ENCODE results near the gene HSPA14.
A peak's percentile ranks its signal among the peaks of the same experiment; 100 is the strongest.
"Not testable (repeated sequence)": the region's sequence is repeated elsewhere in the genome, so short reads cannot be mapped to it uniquely, and the experiment has no call there.

The HSPA14 gene, protein sequence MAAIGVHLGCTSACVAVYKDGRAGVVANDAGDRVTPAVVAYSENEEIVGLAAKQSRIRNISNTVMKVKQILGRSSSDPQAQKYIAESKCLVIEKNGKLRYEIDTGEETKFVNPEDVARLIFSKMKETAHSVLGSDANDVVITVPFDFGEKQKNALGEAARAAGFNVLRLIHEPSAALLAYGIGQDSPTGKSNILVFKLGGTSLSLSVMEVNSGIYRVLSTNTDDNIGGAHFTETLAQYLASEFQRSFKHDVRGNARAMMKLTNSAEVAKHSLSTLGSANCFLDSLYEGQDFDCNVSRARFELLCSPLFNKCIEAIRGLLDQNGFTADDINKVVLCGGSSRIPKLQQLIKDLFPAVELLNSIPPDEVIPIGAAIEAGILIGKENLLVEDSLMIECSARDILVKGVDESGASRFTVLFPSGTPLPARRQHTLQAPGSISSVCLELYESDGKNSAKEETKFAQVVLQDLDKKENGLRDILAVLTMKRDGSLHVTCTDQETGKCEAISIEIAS

DNA sequence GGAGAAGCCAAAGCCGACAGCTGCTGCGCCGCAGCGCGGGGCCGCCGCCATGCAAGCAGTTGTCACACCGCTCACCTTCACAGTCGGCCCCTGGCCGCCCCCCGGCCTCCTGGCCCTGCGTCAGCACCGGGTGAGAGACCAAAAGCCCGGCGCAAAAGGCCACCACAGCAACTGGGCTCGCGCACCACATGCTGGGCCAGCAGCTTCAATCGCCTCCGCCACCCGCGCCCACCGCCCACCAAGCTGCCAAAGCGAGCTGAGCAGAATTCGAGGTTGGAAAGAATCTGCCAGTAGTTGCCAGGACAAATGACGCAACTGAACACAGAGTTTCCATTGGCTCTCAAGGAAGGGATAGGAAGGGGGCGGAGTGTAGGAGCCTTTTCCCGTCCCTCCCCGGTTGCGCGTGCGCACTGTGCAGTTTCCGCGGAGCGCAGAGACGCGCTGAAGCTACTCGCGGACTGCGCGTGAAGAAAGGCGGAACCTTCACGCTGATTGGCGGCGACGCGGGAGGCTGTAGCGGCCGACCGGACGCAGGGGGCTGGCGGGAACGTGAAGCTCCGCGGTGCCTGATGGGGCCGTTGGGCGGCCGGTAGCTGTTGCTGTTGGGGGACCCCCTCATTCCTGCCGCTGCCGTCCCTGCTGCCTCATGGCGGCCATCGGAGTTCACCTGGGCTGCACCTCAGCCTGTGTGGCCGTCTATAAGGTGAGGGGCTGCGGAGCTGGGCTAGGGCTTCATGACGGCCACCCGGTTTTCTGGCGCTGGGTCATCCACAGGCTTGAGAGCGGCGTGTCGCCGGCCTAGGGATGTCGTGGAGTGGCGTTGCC is at the start of gene HSPA14, which contains the start of the genes CDNF and MSANTD7:
Gene HSPA14, plus strand, starts transcription at position 550 of the 825 bp plus-strand sequence. Its CDS starts 97 bp downstream, at position 647.
Gene CDNF, minus strand, starts transcription at position 281 of the 825 bp plus-strand sequence. Its CDS starts 91 bp downstream, at position 190.
Gene MSANTD7, plus strand, starts transcription at position 550 of the 825 bp plus-strand sequence. CDS start 3,979 bp downstream, outside the sequence.
- peak within 1 kb of the TSS; percentile 90 for H3K9ac ChIP-seq (ENCODE audit: low read depth, low read length)

DNA sequence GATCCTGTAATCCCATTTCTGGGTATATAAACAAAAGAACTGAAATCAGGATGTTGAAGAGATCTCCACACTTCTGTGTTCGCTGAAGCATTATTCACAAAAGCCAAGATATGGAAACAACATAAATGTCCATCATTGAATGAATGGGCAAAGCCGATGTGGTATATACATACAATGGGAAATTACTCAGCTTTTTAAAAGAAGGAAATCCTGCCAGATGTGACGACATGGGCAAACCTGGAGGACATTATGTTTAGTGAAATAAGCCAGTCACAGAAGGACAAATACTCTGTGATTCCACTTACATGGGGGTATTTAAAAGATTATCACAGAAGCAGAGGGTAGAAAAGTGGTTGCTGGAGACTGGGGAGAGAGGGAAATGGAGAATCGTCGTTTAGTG is 39.5 kb upstream of the HSPA14 start:
- Histone ChIP-seq H3K27ac (ENCODE audit: low read length) (no peak overlapping the region), H3K4me1 (ENCODE audit: insufficient read depth, low read length) (no peaks in the 10 kb centered on the region), H3K27me3 (ENCODE audit: insufficient read depth, low read length) (no peaks in the 10 kb centered on the region), H3K36me3 (ENCODE audit: insufficient read depth, low read depth, low read length) (no peaks in the 10 kb centered on the region), H3K9me3 (ENCODE audit: insufficient read depth, low read depth, low read length) (no peaks in the 10 kb centered on the region), H3K4me3 (ENCODE audit: low read length) (no peak overlapping the region), H3K9ac (ENCODE audit: low read depth, low read length) (no peak overlapping the region)

More for the DNA sequence above, at the start of gene HSPA14, which contains the start of the genes CDNF and MSANTD7:
- H3K4me1 ChIP-seq (ENCODE audit: insufficient read depth, low read length), result peaks cover 4% of the 10 kb centered on the region; the same call in 1 of the 2 replicates
- H3K36me3 ChIP-seq (ENCODE audit: insufficient read depth, low read depth, low read length), result peaks cover 31% of the 10 kb centered on the region
- peak within 1 kb of the TSS; percentile 88 for H3K27ac ChIP-seq (ENCODE audit: low read length)
- no peaks in the 10 kb centered on the region for H3K9me3 ChIP-seq (ENCODE audit: insufficient read depth, low read depth, low read length)
- peak within 1 kb of the TSS; percentile 97 for H3K4me3 ChIP-seq (ENCODE audit: low read length)
- H3K27me3 ChIP-seq (ENCODE audit: insufficient read depth, low read length), result no peaks in the 10 kb centered on the region

DNA sequence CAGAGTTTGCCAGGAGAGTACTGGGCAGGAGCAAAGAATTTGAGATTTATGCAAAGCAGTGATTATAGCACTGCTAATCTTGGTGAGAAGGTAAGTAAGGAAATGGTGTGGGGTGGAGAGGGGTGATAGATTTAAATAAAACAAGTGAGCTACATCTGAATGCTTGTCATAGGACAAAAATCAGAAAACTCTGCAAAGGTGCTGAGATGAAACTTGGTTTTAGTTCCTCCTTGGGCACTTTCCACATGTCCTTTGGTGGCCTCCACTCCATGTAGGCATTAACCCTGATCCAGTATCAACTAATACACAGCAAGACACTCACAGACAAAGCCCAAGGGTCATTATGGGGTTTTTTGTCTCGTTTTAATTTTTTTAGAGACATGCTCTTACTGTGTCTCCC is 37.7 kb upstream of the HSPA14 start:
- Histone ChIP-seq H3K36me3 (ENCODE audit: insufficient read depth, low read depth, low read length) (no peaks in the 10 kb centered on the region), H3K27ac (ENCODE audit: low read length) (no peak overlapping the region), H3K9me3 (ENCODE audit: insufficient read depth, low read depth, low read length) (no peaks in the 10 kb centered on the region), H3K27me3 (ENCODE audit: insufficient read depth, low read length) (no peaks in the 10 kb centered on the region), H3K4me1 (ENCODE audit: insufficient read depth, low read length) (no peaks in the 10 kb centered on the region), H3K4me3 (ENCODE audit: low read length) (no peak overlapping the region), H3K9ac (ENCODE audit: low read depth, low read length) (no peak overlapping the region)

DNA sequence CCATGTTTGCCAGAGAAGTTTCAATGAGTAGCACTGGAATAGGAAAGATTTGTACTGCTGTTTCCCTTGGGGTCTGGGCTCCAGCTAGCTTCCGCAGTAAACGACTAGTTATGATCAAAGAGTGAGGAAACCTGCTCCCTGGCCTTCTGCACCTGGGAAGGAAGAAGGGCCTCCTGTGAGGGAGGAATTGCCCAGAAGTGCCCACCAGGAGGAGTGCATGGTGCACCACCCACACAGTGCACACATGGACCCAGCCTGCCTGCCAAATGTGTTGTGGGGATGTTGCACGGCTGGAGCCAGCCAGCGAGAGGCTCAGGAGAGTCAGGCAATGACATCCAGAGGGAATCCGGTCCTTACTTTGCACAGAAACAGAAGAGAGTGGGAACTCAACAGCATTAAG is 36.4 kb upstream of the HSPA14 start:
- Histone ChIP-seq H3K36me3 (ENCODE audit: insufficient read depth, low read depth, low read length) (no peaks in the 10 kb centered on the region), H3K4me1 (ENCODE audit: insufficient read depth, low read length) (no peaks in the 10 kb centered on the region)

DNA sequence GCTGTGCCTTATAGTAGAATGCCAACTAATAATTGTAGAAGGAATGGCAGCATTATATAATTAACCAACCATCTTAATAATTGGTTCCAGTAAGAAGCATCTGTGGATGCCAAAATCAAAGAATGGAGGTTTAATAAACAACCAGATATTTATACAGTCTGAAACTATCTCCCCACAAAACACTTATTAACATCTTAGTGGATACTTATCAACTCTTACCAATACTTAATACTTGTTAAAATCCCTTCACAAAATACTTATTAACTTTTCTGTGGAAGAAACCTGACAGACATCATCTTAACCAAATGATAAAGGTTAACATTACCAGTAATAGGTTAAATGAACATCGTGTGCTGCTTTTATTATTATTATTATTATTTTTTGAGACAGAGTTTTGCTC is 34.3 kb upstream of the HSPA14 start:
- H3K4me3 ChIP-seq (ENCODE audit: low read length), result no peak overlapping the region
- H3K27me3 ChIP-seq (ENCODE audit: insufficient read depth, low read length), result no peaks in the 10 kb centered on the region

More for the DNA sequence above, 36.4 kb upstream of the HSPA14 start:
- Histone ChIP-seq H3K27ac (ENCODE audit: low read length) (no peak overlapping the region), H3K27me3 (ENCODE audit: insufficient read depth, low read length) (no peaks in the 10 kb centered on the region), H3K4me3 (ENCODE audit: low read length) (no peak overlapping the region), H3K9me3 (ENCODE audit: insufficient read depth, low read depth, low read length) (no peaks in the 10 kb centered on the region), H3K9ac (ENCODE audit: low read depth, low read length) (no peak overlapping the region)

DNA sequence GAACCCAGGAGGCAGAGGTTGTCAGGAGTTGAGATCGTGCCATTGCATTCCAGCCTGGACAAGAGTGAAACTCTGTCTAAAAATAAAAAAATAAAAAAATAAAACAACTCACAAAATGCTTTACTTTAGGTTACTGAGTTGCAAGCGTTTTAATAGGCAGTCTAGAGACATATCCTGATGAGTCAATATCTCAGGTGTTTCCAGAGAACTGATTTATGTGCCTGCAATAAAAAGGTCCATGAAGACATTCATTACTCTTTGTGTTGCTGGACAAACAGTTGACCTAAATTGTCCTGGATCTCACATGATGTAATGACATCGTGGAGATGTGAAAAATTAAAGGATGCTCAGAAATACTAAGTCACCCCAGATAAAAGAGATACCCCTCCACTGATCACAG is 31.8 kb upstream of the HSPA14 start:
- Histone ChIP-seq H3K36me3 (ENCODE audit: insufficient read depth, low read depth, low read length) (no peaks in the 10 kb centered on the region), H3K4me1 (ENCODE audit: insufficient read depth, low read length) (no peaks in the 10 kb centered on the region), H3K9ac (ENCODE audit: low read depth, low read length) (no peak overlapping the region), H3K4me3 (ENCODE audit: low read length) (no peak overlapping the region), H3K27me3 (ENCODE audit: insufficient read depth, low read length) (no peaks in the 10 kb centered on the region), H3K9me3 (ENCODE audit: insufficient read depth, low read depth, low read length) (no peaks in the 10 kb centered on the region), H3K27ac (ENCODE audit: low read length) (no peak overlapping the region)

More for the DNA sequence above, 34.3 kb upstream of the HSPA14 start:
- H3K9ac ChIP-seq (ENCODE audit: low read depth, low read length), result no peak overlapping the region
- H3K9me3 ChIP-seq (ENCODE audit: insufficient read depth, low read depth, low read length), result no peaks in the 10 kb centered on the region
- H3K36me3 ChIP-seq (ENCODE audit: insufficient read depth, low read depth, low read length), result no peaks in the 10 kb centered on the region
- no peak overlapping the region for H3K27ac ChIP-seq (ENCODE audit: low read length)
- H3K4me1 ChIP-seq (ENCODE audit: insufficient read depth, low read length), result no peaks in the 10 kb centered on the region

DNA sequence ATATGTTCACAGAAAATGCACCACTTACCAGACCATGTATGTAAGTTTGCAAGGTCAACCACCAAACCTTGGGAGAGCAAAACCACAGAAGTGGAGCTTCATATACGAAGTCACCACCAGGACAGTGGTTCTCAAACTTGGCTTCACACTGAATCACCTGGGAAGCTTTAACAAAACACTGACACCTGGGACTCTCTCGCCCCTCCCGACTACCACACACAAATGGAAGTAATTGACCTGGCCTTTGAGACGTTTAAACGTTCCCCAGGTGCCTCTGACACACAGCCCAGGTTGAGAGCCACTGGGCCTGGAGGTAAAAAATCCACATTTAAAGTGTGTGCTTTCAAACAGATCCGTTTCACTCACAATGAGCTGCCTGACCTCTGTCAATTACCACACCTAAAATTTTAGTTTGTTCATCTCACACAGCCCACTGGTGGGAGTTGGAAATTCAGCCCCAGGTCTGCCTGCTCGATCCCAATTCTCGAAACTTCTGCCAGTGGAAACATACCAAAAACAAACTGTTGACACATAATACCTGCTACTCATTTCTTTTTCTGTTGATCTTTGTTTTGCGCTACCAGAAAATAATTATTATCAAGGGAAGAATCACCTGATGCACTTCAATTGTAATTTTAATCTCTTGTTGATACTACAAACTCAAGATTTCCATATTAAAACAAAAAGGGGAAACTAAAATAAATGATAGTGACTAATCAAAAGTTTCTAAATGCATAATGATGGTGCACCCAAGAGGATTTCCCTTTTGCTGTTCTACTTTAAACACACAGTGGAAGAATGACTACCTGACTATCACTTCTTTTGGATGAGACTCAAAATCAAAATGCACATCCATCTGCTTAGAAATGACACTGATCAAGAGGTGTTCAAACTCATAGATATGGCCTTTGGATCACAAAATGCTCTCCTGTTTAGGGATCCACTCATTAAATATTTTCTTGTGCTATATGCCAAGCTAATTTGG is 26.8 kb upstream of the HSPA14 start:
- H3K27ac ChIP-seq (ENCODE audit: low read length), result no peak overlapping the region
- no peaks in the 10 kb centered on the region for H3K27me3 ChIP-seq (ENCODE audit: insufficient read depth, low read length)
- no peaks in the 10 kb centered on the region for H3K4me1 ChIP-seq (ENCODE audit: insufficient read depth, low read length)
- no peak overlapping the region for H3K4me3 ChIP-seq (ENCODE audit: low read length)
- H3K36me3 ChIP-seq (ENCODE audit: insufficient read depth, low read depth, low read length), result no peaks in the 10 kb centered on the region
- H3K9me3 ChIP-seq (ENCODE audit: insufficient read depth, low read depth, low read length), result no peaks in the 10 kb centered on the region
- no peak overlapping the region for H3K9ac ChIP-seq (ENCODE audit: low read depth, low read length)

DNA sequence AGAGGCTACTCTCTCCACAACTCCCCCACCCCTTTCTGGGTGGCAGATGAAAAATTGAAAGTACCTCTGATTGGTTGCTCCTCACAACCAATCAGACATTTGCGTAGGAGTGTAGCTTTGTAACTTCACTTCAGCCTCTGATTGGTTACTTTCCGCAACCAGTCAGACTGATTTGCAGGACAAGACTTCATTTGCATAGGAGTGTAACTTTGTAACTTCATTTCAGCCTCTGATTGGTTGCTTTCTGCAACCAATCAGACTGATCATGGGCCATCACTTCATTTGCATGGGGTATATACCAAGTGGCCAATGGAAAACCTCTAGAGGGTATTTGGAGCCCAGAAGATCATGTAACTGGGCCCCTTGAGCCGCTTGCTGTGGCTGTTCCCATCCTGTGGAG is 25.8 kb upstream of the HSPA14 start:
- Histone ChIP-seq H3K9ac (ENCODE audit: low read depth, low read length) (no peak overlapping the region), H3K27me3 (ENCODE audit: insufficient read depth, low read length) (no peaks in the 10 kb centered on the region), H3K4me1 (ENCODE audit: insufficient read depth, low read length) (no peaks in the 10 kb centered on the region), H3K27ac (ENCODE audit: low read length) (no peak overlapping the region), H3K36me3 (ENCODE audit: insufficient read depth, low read depth, low read length) (no peaks in the 10 kb centered on the region), H3K4me3 (ENCODE audit: low read length) (no peak overlapping the region), H3K9me3 (ENCODE audit: insufficient read depth, low read depth, low read length) (no peaks in the 10 kb centered on the region)

DNA sequence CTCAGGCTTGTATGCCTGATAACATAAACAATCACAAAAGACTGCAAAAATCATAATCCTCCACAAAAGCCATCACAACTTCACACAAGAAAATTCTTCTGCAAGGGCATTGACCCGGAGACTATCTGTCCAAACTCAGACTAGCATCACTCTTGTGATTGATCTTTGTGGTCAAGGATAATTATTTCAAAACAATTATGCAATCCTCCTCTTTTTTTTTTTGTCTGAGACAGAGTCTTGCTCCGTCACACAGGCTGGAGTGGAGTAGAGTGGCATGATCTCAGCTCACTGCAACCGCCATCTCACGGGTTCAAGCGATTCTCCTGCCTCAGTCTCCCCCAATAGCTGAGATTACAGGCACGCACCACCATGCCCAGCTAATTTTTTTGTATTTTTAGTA is 22.4 kb upstream of the HSPA14 start:
- no peak overlapping the region for H3K9ac ChIP-seq (ENCODE audit: low read depth, low read length)
- H3K4me1 ChIP-seq (ENCODE audit: insufficient read depth, low read length), result no peaks in the 10 kb centered on the region
- no peak overlapping the region for H3K27ac ChIP-seq (ENCODE audit: low read length)
- no peaks in the 10 kb centered on the region for H3K27me3 ChIP-seq (ENCODE audit: insufficient read depth, low read length)
- H3K4me3 ChIP-seq (ENCODE audit: low read length), result no peak overlapping the region
- no peaks in the 10 kb centered on the region for H3K9me3 ChIP-seq (ENCODE audit: insufficient read depth, low read depth, low read length)
- no peaks in the 10 kb centered on the region for H3K36me3 ChIP-seq (ENCODE audit: insufficient read depth, low read depth, low read length)

DNA sequence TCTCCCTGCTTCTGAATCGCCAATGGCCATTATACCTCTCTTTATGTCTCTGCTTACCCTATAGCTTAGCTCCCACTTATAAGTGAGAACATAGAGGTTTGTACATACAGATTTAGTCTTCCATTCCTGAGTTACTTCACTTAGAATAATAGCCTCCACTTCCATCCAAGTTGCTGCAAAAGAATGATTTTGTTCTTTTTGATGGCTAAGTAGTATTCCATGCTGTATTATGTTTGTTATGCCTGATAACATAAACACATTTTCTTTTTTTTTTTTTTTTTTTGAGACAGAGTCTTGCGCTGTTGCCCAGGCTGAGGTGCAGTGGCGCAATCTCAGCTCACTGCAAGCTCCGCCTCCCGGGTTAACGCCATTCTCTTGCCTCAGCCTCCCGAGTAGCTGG is 21.4 kb upstream of the HSPA14 start:
- not testable (repeated sequence) for H3K36me3 ChIP-seq (ENCODE audit: insufficient read depth, low read depth, low read length); H3K9ac ChIP-seq (ENCODE audit: low read depth, low read length); H3K9me3 ChIP-seq (ENCODE audit: insufficient read depth, low read depth, low read length); H3K27ac ChIP-seq (ENCODE audit: low read length); H3K4me1 ChIP-seq (ENCODE audit: insufficient read depth, low read length); H3K27me3 ChIP-seq (ENCODE audit: insufficient read depth, low read length); H3K4me3 ChIP-seq (ENCODE audit: low read length)
